Germinal center (tissue), 1 donor: ENCODE results near the gene PPM1M.
A peak's percentile ranks its signal among the peaks of the same experiment; 100 is the strongest.
"Not testable (repeated sequence)": the region's sequence is repeated elsewhere in the genome, so short reads cannot be mapped to it uniquely, and the experiment has no call there.

Source experiments
- DNase-seq: peaks from one replicate; pipeline ENCODE4 v3.0.0; 2012; ENCODE audit warnings: mixed read lengths, low spot score

PPM1M gene

GRCh38 chr3:52247409-52248164, 2.0 kb downstream of the PPM1M start:
- no peak for DNase-seq

- no peak for DNase-seq
Observed at GRCh38 chr3:52248165-52248541, 2.6 kb downstream of the PPM1M start.

- no peak for DNase-seq
Observed at GRCh38 chr3:52248816-52249547, 3.4 kb downstream of the PPM1M start.

- DNase-seq, result no peak
Observed at GRCh38 chr3:52249683-52250082, 4.1 kb downstream of the PPM1M start.

GRCh38 chr3:52250122-52250521, 4.6 kb downstream of the PPM1M start:
- no peak for DNase-seq

- DNase-seq, result peak; percentile 91
Observed at GRCh38 chr3:52253314-52254304, 8.1 kb downstream of the PPM1M start.

- no peak for DNase-seq
Observed at GRCh38 chr3:52254608-52255007, 9.0 kb downstream of the PPM1M start.

GRCh38 chr3:52256159-52256558, 10.6 kb downstream of the PPM1M start:
- DNase-seq, result no peak

GRCh38 chr3:52256622-52257021, 11.1 kb downstream of the PPM1M start:
- DNase-seq, result no peak

- DNase-seq, result no peak
Observed at GRCh38 chr3:52257911-52258310, 12.4 kb downstream of the PPM1M start.

- DNase-seq, result no peak
Observed at GRCh38 chr3:52259035-52259434, 13.5 kb downstream of the PPM1M start.

- DNase-seq, result no peak
Observed at GRCh38 chr3:52259448-52259847, 13.9 kb downstream of the PPM1M start.

GRCh38 chr3:52262447-52262846, 16.9 kb downstream of the PPM1M start:
- DNase-seq, result no peak

GRCh38 chr3:52265387-52265786, 19.8 kb downstream of the PPM1M start:
- no peak for DNase-seq

GRCh38 chr3:52268036-52268435, 22.5 kb downstream of the PPM1M start:
- DNase-seq, result no peak

- no peak for DNase-seq
Observed at GRCh38 chr3:52269776-52270175, 24.2 kb downstream of the PPM1M start.

GRCh38 chr3:52270252-52270754, 24.7 kb downstream of the PPM1M start:
- DNase-seq, result no peak

- not testable (repeated sequence) for DNase-seq
Observed at GRCh38 chr3:52272172-52272571, 26.6 kb downstream of the PPM1M start.

- DNase-seq, result no peak
Observed at GRCh38 chr3:52272831-52273230, 27.3 kb downstream of the PPM1M start.

- not testable (repeated sequence) for DNase-seq
Observed at GRCh38 chr3:52274781-52275180, 29.2 kb downstream of the PPM1M start.

- DNase-seq, result peak; percentile 55
Observed at GRCh38 chr3:52277071-52277964, 31.8 kb downstream of the PPM1M start.
